ENCODE measurements around the gene NRN1.

Gene NRN1

DNA sequence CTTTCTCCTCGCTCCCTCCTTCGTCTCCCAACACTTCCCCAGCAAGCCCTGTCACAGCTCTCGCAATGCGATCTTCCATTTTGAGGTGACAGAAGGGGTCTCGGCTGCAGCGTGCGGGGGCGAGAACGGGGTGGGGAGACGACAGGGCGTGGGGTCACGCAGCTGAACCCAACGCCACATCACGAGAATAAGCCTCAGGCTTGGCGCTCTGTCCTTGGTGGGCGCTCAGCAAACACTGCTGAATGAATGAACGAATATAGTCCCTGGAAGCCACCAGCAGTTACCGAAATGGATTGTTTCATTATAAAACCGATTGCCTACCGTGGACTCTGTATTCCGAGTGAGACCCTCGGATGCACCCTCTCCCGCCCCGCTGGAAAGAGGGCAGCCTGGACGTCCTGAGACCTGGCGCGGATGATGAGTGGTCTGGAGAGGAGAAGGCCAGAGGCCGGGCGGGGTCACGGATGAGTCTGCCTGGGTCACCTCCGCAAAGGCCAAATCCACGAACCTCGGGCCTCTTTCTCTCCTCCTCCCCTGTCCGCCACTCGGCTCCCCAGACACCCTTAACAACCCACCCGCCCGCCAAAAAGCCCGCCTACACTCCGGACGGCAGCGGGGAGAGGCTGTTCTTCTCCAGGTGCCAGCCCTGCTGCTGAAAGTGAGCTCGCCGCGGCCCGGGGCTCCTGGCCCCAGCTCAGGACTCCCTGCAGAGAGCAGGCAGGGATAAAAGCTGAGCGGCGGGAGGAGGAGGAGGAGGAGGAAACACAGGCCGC lies 3.7 kb downstream of the NRN1 start:
- in situ Hi-C loops (cut with MboI; ENCODE audit: low sequenced_read_pairs): no loop called here

DNA sequence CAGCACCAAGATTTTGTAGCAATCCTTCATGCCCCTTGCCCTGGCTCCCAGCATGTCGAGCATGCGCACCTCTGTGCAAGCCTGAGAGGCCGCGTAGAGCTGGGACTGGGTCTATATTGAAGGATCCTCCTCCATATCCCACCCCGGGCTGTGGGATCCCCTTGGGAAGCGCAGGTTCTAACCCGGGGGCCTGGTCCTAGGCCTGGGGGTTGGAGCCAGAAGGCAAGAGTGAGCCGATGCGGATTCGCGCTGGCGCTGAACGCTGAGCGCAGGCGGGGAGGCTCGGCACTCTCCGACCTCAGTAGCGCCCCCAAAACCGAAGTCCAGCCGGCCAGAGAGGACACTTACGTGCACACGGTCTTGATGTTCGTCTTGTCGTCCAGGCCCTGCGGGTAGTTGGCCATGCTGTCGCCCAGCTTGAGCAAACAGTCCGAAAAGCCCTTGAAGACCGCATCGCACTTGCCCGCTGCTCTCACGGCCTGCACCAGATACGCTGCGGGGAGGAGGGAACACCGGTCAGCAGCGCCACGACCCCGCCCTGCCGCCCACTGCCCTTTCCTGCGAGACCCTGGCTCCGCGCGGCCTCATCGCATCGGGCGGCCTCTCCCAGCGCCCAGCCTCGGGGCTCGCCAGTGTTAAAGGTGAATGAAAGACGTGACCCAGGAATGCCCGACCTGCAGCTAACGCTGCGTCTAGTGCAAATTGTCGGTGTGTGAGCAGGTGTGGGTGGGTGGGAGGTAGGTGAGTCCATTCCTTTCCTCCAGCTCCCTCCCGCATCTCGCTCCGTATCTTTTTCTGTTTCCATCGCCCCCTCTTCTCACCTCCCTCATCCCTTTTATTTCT lies 4.5 kb downstream of the NRN1 start:
- in situ Hi-C loops (cut with MboI; ENCODE audit: low sequenced_read_pairs): no loop called here

DNA sequence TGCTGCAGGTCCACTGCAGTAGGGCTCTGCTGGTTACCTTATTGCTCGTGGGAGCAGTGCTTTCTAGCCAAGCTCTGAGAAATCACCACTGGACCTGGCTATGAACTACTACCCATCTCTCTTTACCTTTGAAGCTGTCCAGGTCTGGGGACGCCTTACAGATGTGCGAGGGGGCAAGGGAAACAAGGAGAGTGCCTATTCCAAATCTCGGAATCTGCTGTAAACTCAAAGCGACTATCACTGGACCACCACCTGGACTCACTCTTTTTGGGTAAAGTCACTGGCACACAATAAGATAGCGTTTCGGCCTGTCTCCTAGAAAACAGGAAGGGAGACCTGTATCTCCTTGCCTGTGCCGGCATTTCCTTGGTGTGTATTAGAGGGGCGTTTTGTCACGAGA lies 5.3 kb downstream of the NRN1 start:
- in situ Hi-C loops (cut with MboI; ENCODE audit: low sequenced_read_pairs): no loop called here

DNA sequence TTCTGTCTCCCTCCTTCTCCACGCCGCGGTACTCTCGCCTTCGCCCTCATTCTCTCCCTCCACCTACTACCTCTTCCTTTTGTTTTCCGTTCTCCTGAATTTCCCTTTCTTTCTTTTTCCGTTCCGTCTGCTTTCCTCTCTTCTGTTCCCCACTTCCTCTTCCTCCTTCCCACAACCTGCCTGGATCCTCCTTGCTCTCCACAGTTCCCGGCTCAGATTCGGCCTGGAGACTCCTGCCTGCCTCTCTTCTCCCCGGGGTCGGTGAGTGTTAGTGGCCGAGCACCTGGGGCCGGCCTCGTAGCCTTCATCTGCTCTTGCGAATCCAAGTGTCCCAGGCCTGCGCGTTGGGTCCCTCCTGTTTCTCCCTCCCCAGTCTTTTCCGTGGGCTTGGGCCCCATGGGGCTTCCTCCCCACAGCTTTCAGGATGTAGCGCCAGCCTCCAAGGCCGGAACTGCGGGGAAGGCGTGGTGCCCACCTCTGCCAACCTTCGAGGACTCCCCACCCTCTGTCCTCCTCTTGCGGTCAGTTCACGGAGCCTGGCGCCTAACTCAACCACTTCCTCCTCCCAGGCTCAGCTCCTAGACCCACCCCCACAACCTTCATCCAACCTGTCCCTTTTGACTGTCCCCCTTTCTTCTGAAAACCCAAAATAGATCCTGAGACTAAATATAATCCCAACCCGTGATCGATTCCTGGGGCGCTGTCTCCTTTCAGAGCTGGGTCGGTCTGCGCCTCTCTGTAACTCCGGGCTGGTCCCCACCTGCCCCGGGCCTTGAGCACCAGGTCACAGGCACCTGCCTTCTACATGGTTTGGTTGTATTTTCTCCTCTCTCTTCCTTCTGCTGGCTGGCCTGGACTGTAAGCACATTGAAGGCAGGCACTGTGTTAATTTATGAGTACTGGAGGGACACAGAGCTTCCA lies 6.8 kb downstream of the NRN1 start:
- in situ Hi-C loops (cut with MboI; ENCODE audit: low sequenced_read_pairs): no loop called here

DNA sequence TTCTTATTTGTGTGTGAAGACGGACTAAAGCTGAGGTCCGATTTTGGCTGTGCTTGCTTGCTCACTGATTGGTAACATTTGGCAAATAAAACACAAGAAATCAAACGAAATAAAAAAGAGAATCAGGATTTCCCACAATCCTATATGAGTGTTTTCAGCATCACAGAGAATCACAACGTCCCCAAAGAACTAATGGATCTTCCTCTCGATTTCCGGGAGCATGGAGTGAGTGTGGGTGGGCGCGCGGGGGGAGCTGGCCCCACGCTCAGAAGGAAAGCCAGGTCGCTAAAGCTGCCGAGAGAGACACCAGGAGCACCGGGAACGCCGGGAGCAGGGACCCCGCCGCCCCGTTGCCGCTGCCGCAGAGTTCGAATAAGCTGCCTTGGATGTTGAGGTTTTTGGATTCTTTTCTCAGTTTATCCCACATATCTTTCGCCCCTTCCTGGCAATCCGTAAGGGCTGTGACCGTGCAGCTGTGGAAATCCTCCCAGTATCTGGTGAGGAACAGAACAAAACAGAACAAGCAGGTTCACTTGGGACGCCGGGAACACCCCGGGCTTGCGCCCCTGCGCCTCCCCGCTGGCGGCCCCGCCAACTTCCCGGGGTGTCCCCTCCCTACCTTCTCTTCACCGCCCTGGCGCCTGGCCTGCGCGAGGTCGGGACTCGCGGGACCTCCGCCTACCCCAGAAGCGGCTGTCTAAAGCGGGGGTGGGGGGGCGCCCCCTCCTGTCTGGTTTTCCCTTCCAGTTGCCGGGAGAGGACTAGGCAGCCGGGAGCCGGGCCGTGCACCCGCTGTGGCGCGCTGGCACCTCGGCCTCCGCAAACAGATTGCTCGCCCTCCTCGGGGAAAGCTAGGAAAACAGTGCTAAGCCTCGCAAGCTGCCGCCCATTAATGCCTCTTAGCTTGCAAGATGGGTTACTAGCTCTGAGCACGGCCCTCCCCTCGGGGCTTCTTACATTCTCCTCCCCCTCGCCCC lies 7.7 kb downstream of the NRN1 start:
- in situ Hi-C loops (cut with MboI; ENCODE audit: low sequenced_read_pairs): no loop called here

DNA sequence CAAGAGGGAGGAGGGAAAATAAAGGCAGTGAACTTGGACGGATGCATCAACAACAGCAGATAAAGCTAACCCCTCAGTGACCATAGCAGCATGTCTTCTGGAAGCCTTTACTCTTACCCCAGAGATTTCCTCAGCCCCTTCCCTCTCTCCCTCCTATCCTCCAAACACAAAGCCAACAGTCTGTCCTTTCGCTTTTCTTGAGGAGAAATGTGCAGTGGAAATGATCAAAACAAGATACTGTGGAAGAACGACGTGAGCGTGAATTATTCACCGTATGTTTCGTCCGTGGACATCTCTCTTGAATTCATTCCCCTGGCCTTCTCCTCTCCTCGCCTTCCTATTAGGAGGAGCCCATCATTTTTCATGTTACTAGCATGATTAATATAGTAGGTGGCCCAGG lies 8.5 kb downstream of the NRN1 start:
- in situ Hi-C loops (cut with MboI; ENCODE audit: low sequenced_read_pairs): no loop called here

DNA sequence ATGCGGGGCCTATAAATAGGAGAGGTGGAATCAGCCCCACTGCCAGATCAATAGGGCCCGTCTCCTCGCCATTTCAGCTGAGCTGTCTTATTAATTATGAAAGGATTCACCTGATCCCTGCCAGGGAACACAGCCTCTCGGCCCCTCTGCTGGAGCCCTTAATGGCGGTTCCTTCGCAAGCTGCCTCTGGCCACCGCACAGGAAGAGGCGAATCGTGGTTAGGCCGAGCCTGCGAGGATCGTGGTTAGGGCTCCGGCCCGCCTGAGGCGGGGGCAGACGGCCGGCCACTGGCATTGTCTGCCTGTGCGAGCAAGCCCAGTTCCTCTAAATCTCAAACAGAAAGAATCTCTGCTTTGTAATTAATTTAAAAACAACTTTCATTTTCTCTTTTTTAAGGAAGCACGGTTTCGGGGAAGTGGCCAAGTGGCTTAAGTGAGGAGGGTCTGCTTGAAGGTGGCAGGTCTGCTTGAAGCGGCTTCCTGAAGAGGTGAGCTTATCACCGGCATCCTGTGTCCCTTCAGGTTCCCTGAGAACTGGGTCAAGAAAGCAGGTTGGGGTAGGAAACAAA lies 9.2 kb downstream of the NRN1 start:
- in situ Hi-C loops (cut with MboI; ENCODE audit: low sequenced_read_pairs): no loop called here

DNA sequence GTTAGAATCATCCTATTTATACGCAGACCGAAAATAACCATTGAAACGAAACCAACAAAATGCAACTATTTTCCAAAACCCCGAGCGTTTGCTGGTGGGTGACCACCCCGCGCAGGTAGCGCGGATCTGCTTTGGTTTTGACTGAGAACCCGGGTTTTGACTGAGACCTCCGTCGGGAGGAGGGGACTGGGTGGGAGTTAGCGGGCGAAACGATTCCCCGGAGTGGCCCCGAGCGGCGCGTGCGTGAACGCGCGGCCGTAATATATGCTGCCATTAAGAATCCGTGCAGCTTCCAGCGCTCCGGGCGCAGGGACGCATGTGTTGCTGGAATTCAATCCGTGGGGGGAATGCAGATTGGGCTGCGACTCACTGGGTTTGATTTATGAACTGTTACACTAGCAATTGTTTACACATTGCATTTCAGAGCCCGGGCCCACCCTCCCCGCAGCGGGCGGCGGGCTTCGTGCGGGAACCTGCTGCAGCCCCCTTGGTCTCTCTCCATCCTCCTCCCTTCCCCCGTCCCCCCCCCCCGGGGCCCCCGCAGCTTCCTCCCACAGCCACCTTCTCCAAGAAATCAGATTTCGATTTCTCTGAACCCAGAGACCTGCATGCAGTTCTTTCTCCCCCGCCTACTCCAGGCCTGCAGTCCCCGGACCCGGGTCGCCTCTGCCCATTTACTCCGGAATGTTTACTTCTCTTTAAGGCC lies 9.9 kb downstream of the NRN1 start:
- in situ Hi-C loops (cut with MboI; ENCODE audit: low sequenced_read_pairs): no loop called here

DNA sequence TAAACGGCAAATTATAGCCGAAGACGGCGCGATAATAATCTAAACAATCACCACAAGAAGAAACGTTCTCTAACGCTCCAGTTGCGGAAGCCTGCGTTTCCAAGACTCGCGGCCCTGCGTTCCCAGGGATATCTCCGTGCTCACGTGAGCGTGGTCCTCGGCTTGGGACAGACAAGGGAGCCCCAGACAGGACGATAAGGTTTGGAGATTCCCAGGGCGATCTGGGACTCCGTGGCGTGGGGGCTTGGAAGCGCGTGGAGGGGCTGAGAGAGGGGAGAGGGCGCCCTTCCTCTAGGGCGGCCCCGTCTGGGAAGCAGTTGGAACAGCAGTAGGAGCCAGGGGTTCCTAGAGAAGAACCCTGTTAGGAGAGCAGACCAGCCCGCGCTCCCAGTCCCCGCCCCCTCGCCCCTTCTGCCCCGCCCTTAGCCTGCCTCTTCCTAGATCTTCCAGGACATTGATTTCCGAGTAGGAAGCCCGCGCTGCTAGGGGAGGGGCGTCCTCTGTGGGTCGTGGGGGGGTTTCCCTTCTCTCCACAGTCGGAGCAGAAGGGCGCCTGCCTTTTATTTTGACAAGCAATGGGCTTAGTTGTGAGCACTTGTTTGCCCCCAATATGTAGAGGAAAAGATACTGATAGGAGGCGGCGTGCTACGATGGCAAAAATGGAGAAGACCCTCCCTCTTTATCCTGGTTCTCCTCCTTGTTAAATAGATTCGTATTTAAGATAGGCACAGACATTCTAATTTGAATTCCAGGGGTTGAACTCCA lies 10.6 kb downstream of the NRN1 start:
- in situ Hi-C loops (cut with MboI; ENCODE audit: low sequenced_read_pairs): no loop called here

DNA sequence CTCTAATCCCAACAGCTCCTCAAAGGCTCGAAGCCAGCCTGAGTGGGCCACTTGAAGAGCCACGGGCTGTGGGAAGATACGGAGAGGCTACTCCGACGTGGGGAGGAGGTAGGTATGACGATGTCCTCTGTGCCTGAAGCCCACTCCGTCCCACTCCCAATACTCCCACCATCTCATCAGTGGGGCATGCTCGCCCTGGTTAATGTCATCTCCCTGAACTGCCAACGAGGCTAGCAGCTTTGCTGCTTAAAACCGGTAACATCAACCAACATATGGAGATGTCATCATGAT lies 11.1 kb downstream of the NRN1 start:
- in situ Hi-C loops (cut with MboI; ENCODE audit: low sequenced_read_pairs): no loop called here

DNA sequence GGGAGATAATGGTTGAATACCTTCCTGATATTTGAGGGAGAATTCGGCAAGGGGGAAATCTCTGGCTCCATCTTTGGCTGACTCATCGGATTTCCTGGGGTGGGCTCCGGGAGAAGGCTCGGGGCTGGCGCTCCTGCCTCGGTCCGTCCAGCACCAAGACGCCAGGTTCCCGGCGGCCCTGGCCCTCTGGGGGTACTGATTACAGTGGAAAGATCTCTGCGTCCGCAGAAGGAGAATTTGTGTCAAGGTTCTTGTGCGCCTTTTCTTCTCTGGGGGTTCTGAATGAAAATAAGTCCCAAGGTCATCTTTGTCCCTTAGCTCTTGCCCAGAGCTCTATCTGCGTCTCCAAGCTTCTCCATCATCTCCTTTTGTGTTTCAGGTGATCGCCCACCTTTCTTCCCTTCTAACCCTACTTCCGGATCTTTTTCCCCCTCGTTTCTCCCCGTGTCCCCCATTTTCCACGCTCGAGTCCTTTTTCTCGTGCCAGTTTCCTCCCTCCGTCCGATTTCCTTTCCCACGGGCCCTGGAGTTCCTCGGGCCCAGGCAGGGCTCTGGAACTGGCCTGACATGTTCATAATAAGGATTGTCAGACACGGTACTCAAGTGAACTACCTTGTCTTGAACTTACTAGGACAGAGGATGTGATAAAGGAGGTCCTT lies 11.6 kb downstream of the NRN1 start:
- in situ Hi-C loops (cut with MboI; ENCODE audit: low sequenced_read_pairs): no loop called here

DNA sequence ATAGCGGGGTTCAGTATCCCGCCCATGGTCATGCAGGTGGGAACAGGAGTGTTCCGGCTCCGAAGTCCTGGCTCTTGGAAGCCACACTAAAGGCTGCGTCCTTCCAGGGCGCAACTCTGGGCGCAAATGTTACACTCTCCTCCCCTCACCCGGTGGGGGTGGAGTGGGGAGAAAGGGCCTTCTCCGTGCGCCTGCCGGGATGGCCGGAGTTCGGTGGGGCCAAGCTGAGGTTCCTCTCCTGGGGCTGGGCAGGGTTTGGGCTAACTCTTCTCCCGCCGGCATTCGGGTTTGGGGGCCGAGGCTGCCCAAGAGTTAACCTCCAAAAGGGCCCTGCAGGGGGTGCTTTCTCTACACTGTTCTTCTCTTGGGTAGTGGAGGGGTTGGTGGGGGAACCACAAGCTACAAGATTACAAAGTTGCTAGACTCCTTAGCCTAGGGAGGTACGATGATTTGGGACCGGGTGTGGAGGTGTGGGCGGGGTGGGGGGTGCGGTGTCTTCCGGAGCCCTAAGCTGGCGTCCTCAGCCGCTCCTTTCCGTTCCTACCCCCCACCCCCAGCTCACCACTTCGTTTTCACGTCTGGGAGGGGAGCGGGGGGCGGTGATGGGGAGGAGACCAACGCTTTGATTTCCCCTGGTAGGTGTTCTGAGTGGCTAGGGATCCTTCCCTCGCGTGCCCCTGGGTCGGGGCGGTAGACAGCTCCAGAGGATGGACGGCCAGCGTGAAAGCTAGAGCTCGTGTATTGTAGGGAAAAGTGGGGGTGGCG lies 12.3 kb downstream of the NRN1 start:
- in situ Hi-C loops (cut with MboI; ENCODE audit: low sequenced_read_pairs): no loop called here

DNA sequence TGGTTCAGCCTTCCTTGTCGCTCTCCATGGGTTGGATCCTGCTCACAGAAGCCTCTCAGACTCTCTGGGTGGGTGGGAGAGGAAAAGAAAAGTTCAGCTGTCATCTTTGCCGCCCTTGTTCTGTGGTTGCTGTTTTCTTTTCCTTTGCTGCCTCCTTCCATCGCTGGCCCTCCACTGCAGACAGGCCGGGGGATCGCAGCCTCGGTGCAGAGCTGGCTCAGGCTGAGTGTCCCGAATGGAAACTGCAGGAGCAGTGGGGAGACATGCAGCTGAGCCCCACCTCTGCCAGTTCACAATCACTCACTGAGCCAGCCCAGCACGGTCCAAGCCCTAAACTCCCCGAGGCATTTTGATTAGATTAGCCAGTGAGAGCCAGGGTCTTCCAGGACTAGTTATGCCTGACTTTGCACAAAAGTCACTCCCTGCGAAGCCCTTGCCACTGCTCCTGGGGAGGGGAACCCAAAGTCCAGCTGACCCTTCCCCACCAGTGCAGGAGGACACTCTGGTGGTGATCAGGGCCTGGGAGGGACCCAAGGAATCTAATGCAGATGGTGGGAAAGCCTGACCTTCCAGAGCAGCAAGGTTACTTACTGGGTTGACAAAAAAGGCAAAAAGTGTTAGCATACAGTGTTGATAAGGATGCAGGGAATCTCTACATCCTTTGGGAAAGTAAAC lies 14.0 kb downstream of the NRN1 start:
- in situ Hi-C loops (cut with MboI; ENCODE audit: low sequenced_read_pairs): no loop called here

DNA sequence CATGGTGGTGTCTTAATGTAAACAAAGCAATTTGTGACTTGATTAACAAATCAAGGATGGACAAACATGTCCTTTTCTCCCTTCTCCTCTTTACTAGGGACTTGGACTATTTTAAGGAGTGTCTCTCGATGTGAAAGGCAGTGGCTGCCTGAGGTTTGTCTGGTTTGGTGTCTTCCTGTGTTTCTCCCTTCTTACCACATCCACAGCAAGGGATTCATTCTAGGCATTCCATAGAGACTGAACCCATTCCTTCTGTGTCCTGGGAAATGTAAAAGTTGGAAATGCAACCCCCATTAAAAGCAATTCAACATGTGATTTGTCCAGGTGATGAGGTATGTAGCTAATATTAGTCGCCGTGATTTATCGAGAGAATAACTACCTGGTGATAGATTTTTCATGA lies 15.9 kb downstream of the NRN1 start:
- in situ Hi-C loops (cut with MboI; ENCODE audit: low sequenced_read_pairs): no loop called here

DNA sequence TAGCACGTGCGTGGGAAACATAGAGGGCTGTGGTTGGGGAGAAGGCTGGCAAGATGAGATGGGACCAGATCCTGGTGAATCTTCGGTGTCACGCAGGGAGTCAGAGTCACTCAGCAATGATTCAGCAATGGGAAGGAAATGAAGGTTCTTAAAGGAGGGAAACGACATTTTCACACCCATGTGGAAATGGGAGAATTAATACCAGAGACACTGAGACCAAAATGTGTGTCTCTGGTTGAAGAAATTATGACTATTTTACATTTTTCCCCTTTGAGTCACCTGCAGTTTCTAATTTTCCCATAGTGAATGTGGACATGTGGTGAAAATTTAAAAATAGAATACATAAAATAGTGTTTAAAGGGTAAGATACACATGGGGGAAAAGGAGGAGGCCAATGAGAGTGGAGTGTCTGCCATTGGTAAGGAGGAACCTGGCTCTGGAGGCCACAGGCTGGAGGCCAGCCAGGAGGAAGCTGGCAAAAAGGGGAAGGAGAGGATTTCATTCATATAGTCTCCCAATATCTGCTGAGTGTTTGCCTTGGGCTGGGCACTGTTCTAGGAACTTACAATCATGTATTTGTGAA lies 17.5 kb downstream of the NRN1 start:
- in situ Hi-C loops (cut with MboI; ENCODE audit: low sequenced_read_pairs): no loop called here

DNA sequence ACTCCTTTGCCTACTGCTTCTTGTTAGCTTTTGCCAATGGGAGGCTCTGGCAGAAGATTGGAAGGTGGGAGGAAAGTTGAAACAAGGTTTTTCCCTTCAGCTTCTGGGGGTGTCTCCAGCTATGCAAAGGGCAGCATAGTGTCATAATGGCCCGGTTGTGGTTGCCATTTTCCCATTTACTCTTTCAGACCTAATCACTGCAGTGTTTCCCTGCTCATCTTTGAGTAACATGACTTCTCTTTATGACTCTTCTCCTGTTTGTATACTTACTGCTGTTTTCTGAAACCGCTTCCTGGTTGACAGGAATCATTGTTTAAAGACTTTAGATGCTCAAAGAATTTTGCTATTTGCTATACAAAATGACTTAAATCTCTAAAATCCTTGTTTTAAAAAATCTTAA lies 19.9 kb downstream of the NRN1 start:
- in situ Hi-C loops (cut with MboI; ENCODE audit: low sequenced_read_pairs): no loop called here
